ENCODE data around the gene CLEC14A. TPM values are rescaled to one million over a fixed set of nuclear protein-coding genes. Genes with fewer than 3 reads are reported as not detected.

The CLEC14A gene
- total and polyA plus RNA-seq, 4 donors: 6.4 to 7.3 (median 7.1) TPM

DNA sequence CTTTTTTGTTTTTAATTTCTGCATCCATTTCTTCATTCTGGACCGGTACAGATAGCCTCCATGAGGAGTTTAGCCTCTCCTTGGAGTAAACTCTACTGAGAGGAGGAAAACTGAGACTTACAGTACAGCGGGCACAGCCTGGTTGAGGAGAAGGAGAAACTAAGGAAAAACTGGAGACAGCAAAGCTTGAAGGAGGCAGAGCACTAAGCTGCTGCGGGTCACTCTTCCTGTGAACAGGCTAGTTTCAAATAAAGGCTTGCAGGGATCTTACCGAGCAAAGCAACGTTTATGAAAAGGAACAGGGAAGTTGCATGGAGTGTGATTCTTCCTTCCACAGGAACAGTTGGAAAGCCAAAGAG, 48.5 kb downstream of the CLEC14A start:
- H3K27me3 ChIP-seq (ENCODE audit: control insufficient read depth in 4 of 4, insufficient read depth in 4 of 4, low read length in 3 of 4): no peaks in the 10 kb centered on the region
- H3K4me1 ChIP-seq (ENCODE audit: control insufficient read depth in 4 of 4, insufficient read depth in 4 of 4, low read length in 3 of 4): peaks cover 4 to 40% (median 26%) of the 10 kb centered on the region in 4 donors
- peak overlapping the region; percentile 16 to 20 for H3K9ac ChIP-seq (ENCODE audit: low read depth in 1 of 2, low read length in 2 of 2)
- TF ChIP-seq ZBTB33 (IDR thresholded peaks at IDR 0.05) (no peak), NR2F2 (IDR thresholded peaks at IDR 0.05) (no peak), YY1 (IDR thresholded peaks at IDR 0.05) (no peak)
- no peak for DNase-seq (ENCODE audit: low spot score)
- H3K36me3 ChIP-seq (ENCODE audit: control insufficient read depth in 4 of 4, insufficient read depth in 3 of 4, low read depth in 1 of 4, low read length in 3 of 4): no peaks in the 10 kb centered on the region
- WGBS: 25% methylated on average over 5 of the region's 5 CpGs
- peak overlapping the region in 2 of 3 donors; percentile 64 to 72 for H3K4me3 ChIP-seq (ENCODE audit: low read depth in 1 of 3, low read length in 3 of 3)
- H3K27ac ChIP-seq (ENCODE audit: low read depth in 1 of 2, low read length in 2 of 2): peak overlapping the region; percentile 89 to 92
- no peaks in the 10 kb centered on the region for H3K9me3 ChIP-seq (ENCODE audit: control insufficient read depth in 4 of 4, low read length in 3 of 4)

- WGBS: 68% methylated on average over 2 of the region's 2 CpGs
- Histone ChIP-seq H3K4me1 (ENCODE audit: control insufficient read depth in 4 of 4, insufficient read depth in 4 of 4, low read length in 3 of 4) (peaks cover 4 to 39% (median 26%) of the 10 kb centered on the region in 4 donors), H3K27me3 (ENCODE audit: control insufficient read depth in 4 of 4, insufficient read depth in 4 of 4, low read length in 3 of 4) (no peaks in the 10 kb centered on the region), H3K9me3 (ENCODE audit: control insufficient read depth in 4 of 4, low read length in 3 of 4) (no peaks in the 10 kb centered on the region), H3K9ac (ENCODE audit: low read depth in 1 of 2, low read length in 2 of 2) (peak overlapping the region in 1 of 2 donors; percentile 20), H3K36me3 (ENCODE audit: control insufficient read depth in 4 of 4, insufficient read depth in 3 of 4, low read depth in 1 of 4, low read length in 3 of 4) (no peaks in the 10 kb centered on the region), H3K27ac (ENCODE audit: low read depth in 1 of 2, low read length in 2 of 2) (peak overlapping the region in 1 of 2 donors; percentile 92), H3K4me3 (ENCODE audit: low read depth in 1 of 3, low read length in 3 of 3) (no peak overlapping the region)
- DNase-seq (ENCODE audit: low spot score): no peak
- no peak for TF ChIP-seq SP1 (IDR thresholded peaks at IDR 0.05)
- no peak for TF ChIP-seq HNF4G (IDR thresholded peaks at IDR 0.05)
- TF ChIP-seq YY1 (IDR thresholded peaks at IDR 0.05): no peak
- TF ChIP-seq GABPA (IDR thresholded peaks at IDR 0.05 in 1 of 2, conservative IDR thresholded peaks at IDR 0.05 in 1 of 2): no peak
- TF ChIP-seq REST (IDR thresholded peaks at IDR 0.05): no peak
- TF ChIP-seq EGR1 (IDR thresholded peaks at IDR 0.05; ENCODE audit: low read depth in 2 of 2): no peak
- no peak for TF ChIP-seq NR2F2 (IDR thresholded peaks at IDR 0.05)
- no peak for TF ChIP-seq HNF4A (conservative IDR thresholded peaks at IDR 0.05)
- TF ChIP-seq FOXA2 (IDR thresholded peaks at IDR 0.05): no peak
- no peak for TF ChIP-seq RAD21 (IDR thresholded peaks at IDR 0.05)
- TF ChIP-seq CTCF (IDR thresholded peaks at IDR 0.05; ENCODE audit: low read depth, low read length, missing input control): no peak
- TF ChIP-seq, protein P1, sequence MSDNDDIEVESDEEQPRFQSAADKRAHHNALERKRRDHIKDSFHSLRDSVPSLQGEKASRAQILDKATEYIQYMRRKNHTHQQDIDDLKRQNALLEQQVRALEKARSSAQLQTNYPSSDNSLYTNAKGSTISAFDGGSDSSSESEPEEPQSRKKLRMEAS (IDR thresholded peaks at IDR 0.05): no peak
- TF ChIP-seq RXRA (IDR thresholded peaks at IDR 0.05): no peak
- TF ChIP-seq ZBTB33 (IDR thresholded peaks at IDR 0.05): no peak
- no peak for TF ChIP-seq FOXA1 (IDR thresholded peaks at IDR 0.05)
- TF ChIP-seq, protein P2, sequence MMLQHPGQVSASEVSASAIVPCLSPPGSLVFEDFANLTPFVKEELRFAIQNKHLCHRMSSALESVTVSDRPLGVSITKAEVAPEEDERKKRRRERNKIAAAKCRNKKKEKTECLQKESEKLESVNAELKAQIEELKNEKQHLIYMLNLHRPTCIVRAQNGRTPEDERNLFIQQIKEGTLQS (IDR thresholded peaks at IDR 0.05): no peak
- no peak for TF ChIP-seq JUND (IDR thresholded peaks at IDR 0.05)
- TF ChIP-seq TAF1 (conservative IDR thresholded peaks at IDR 0.05): no peak
Observed at GRCh38 chr14:38206689-38207376, 49.1 kb downstream of the CLEC14A start.
